Suprapubic skin (tissue), 4 donors: ENCODE results near the gene CDC20. TPM values are rescaled to one million over a fixed set of nuclear protein-coding genes. Genes with fewer than 3 reads are reported as not detected.

ENCODE experiments used
- total RNA-seq, 4 donors: library from RNA; depleted of rRNA; stranded (reverse); fragments of >200 nt; gene quantifications; one replicate each; pipeline ENCODE4 v1.1.0, GENCODE V29; 2016

CDC20 gene
- total RNA-seq, 4 donors from 2014 or later = 5.8 to 11.6 (median 7.8) TPM

Other genes starting within 250 kb of the CDC20 start
- 10 to 100 TPM; 34.7 to 67.0 (median 56.4) TPM for gene EBNA1BP2, start 186.7 kb upstream of the CDC20 start, total RNA-seq
- gene CFAP57, start 186.7 kb upstream of the CDC20 start, total RNA-seq = under 1 TPM in 3 of 4 donors, not detected in 1; 0.10 to 0.81 (median 0.11) TPM
- 10 to 100 TPM in 2 of 4 donors, 1 to 10 TPM in 2; 5.7 to 27.1 (median 14.8) TPM for gene TMEM125, start 89.0 kb upstream of the CDC20 start, total RNA-seq
- gene C1orf210, start 73.4 kb upstream of the CDC20 start, total RNA-seq = 10 to 100 TPM in 3 of 4 donors, 1 to 10 TPM in 1; 4.3 to 20.9 (median 16.0) TPM
- gene TIE1, start 58.0 kb upstream of the CDC20 start, total RNA-seq = 10 to 100 TPM in 3 of 4 donors, 1 to 10 TPM in 1; 5.4 to 19.0 (median 11.3) TPM
- not detected for gene MPL, start 21.2 kb upstream of the CDC20 start, total RNA-seq
- 100 to 1,000 TPM; 149 to 434 (median 349) TPM for gene ELOVL1, start 9.0 kb downstream of the CDC20 start, total RNA-seq
- gene MED8, start 30.8 kb downstream of the CDC20 start, total RNA-seq = 10 to 100 TPM; 26.8 to 43.2 (median 40.3) TPM
- 100 to 1,000 TPM in 1 of 4 donors, 10 to 100 TPM in 3; 44.2 to 132 (median 65.5) TPM for gene SZT2, start 30.9 kb downstream of the CDC20 start, total RNA-seq
- gene HYI, start 95.0 kb downstream of the CDC20 start, total RNA-seq = 10 to 100 TPM; 27.8 to 55.8 (median 39.5) TPM
- 100 to 1,000 TPM; 209 to 373 (median 289) TPM for gene PTPRF, start 171.9 kb downstream of the CDC20 start, total RNA-seq